ENCODE measurements around the gene DGKB.

The DGKB gene

GRCh38 chr7:14834456-14834855 lies 68.1 kb downstream of the DGKB start:
- H3K4me3 ChIP-seq (ENCODE audit: low read depth, low read length), result no peak overlapping the region
- DNase-seq (ENCODE audit: low read depth), result peak; percentile 26

GRCh38 chr7:14833707-14834106 lies 68.8 kb downstream of the DGKB start:
- H3K4me3 ChIP-seq (ENCODE audit: low read depth, low read length), result no peak overlapping the region
- no peak for TF ChIP-seq CTCF (IDR thresholded peaks at IDR 0.05; ENCODE audit: insufficient read depth, low read depth, low read length, missing control alignments)
- DNase-seq (ENCODE audit: low read depth), result no peak

More at GRCh38 chr7:14834456-14834855, 68.1 kb downstream of the DGKB start:
- TF ChIP-seq CTCF (IDR thresholded peaks at IDR 0.05; ENCODE audit: insufficient read depth, low read depth, low read length, missing control alignments), result no peak

GRCh38 chr7:14828053-14828452 lies 74.5 kb downstream of the DGKB start:
- DNase-seq (ENCODE audit: low read depth), result no peak
- H3K4me3 ChIP-seq (ENCODE audit: low read depth, low read length), result no peak overlapping the region
- no peak for TF ChIP-seq CTCF (IDR thresholded peaks at IDR 0.05; ENCODE audit: insufficient read depth, low read depth, low read length, missing control alignments)

- H3K4me3 ChIP-seq (ENCODE audit: low read depth, low read length), result no peak overlapping the region
- TF ChIP-seq CTCF (IDR thresholded peaks at IDR 0.05; ENCODE audit: insufficient read depth, low read depth, low read length, missing control alignments), result no peak
- no peak for DNase-seq (ENCODE audit: low read depth)
These were observed 76.1 kb downstream of the DGKB start for GRCh38 chr7:14826426-14826825.

GRCh38 chr7:14825912-14826311 lies 76.6 kb downstream of the DGKB start:
- no peak for DNase-seq (ENCODE audit: low read depth)
- TF ChIP-seq CTCF (IDR thresholded peaks at IDR 0.05; ENCODE audit: insufficient read depth, low read depth, low read length, missing control alignments), result no peak
- H3K4me3 ChIP-seq (ENCODE audit: low read depth, low read length), result no peak overlapping the region

- TF ChIP-seq CTCF (IDR thresholded peaks at IDR 0.05; ENCODE audit: insufficient read depth, low read depth, low read length, missing control alignments), result no peak
- no peak for DNase-seq (ENCODE audit: low read depth)
- no peak overlapping the region for H3K4me3 ChIP-seq (ENCODE audit: low read depth, low read length)
These were observed 80.1 kb downstream of the DGKB start for GRCh38 chr7:14822481-14822854.

GRCh38 chr7:14821757-14822480 lies 80.6 kb downstream of the DGKB start:
- DNase-seq (ENCODE audit: low read depth), result no peak
- TF ChIP-seq CTCF (IDR thresholded peaks at IDR 0.05; ENCODE audit: insufficient read depth, low read depth, low read length, missing control alignments), result no peak

More at GRCh38 chr7:14821757-14822480, 80.6 kb downstream of the DGKB start:
- no peak overlapping the region for H3K4me3 ChIP-seq (ENCODE audit: low read depth, low read length)
